Glutamatergic neuron (in vitro differentiated cells): Measurements from ENCODE around the gene ACP4. TPM values are rescaled to one million over a fixed set of nuclear protein-coding genes. Genes with fewer than 3 reads are reported as not detected.

Experiments
- DNase-seq: peaks from one replicate; pipeline ENCODE4 v3.0.0; 2022
- H3K27ac Mint-ChIP-seq: one replicate; pipeline ENCODE4 v1.8.0; 2020; ENCODE audit warnings: mild to moderate bottlenecking, mixed read lengths, inconsistent platforms; ENCODE audit not compliant: unreplicated experiment
- H3K27me3 Mint-ChIP-seq: one replicate; pipeline ENCODE4 v1.8.0; 2020; ENCODE audit warnings: mild to moderate bottlenecking, moderate library complexity, mixed read lengths, inconsistent platforms; ENCODE audit not compliant: unreplicated experiment
- H3K36me3 Mint-ChIP-seq: one replicate; pipeline ENCODE4 v1.8.0; 2020; ENCODE audit warnings: mild to moderate bottlenecking, mixed read lengths, inconsistent platforms; ENCODE audit not compliant: unreplicated experiment
- H3K4me1 Mint-ChIP-seq: one replicate; pipeline ENCODE4 v1.8.0; 2020; ENCODE audit warnings: mild to moderate bottlenecking, low read depth, mixed read lengths, inconsistent platforms; ENCODE audit not compliant: unreplicated experiment
- H3K4me3 Mint-ChIP-seq: one replicate; pipeline ENCODE4 v1.8.0; 2020; ENCODE audit warnings: mild to moderate bottlenecking, mixed read lengths, inconsistent platforms; ENCODE audit not compliant: unreplicated experiment
- H3K9me3 Mint-ChIP-seq: one replicate; pipeline ENCODE4 v1.8.0; 2020; ENCODE audit warnings: mild to moderate bottlenecking, moderate library complexity, mixed read lengths, inconsistent platforms; ENCODE audit not compliant: unreplicated experiment
- CTCF ChIP-seq: fragments of 200-600 bp; sonication (generic); IDR thresholded peaks from one replicate; pipeline ENCODE4 v1.5.0; 2021; ENCODE audit not compliant: partially characterized antibody, unreplicated experiment
- total RNA-seq: library from RNA; stranded (reverse); fragmentation: NEBNext Ultra II Directional; extraction: Animal tissue kit (Norgen Biotek cat#: 25700); gene quantifications from one replicate; pipeline ENCODE4 v1.2.1, GENCODE V29; 2021; ENCODE audit not compliant: unreplicated experiment

ACP4 gene
- total RNA-seq, 1 donor from 2014 or later: not detected

GRCh38 chr19:50794074-50794875 is 4.1 kb downstream of the ACP4 start:
- TF ChIP-seq CTCF: no peak
- H3K9me3 Mint-ChIP-seq: peaks cover 7% of the 10 kb centered on the region
- DNase-seq: no peak
- H3K36me3 Mint-ChIP-seq: peaks cover 7% of the 10 kb centered on the region
- H3K27ac Mint-ChIP-seq: no peak overlapping the region
- no peak overlapping the region for H3K4me3 Mint-ChIP-seq
- H3K4me1 Mint-ChIP-seq: no peaks in the 10 kb centered on the region
- H3K27me3 Mint-ChIP-seq: no peaks in the 10 kb centered on the region

DNA sequence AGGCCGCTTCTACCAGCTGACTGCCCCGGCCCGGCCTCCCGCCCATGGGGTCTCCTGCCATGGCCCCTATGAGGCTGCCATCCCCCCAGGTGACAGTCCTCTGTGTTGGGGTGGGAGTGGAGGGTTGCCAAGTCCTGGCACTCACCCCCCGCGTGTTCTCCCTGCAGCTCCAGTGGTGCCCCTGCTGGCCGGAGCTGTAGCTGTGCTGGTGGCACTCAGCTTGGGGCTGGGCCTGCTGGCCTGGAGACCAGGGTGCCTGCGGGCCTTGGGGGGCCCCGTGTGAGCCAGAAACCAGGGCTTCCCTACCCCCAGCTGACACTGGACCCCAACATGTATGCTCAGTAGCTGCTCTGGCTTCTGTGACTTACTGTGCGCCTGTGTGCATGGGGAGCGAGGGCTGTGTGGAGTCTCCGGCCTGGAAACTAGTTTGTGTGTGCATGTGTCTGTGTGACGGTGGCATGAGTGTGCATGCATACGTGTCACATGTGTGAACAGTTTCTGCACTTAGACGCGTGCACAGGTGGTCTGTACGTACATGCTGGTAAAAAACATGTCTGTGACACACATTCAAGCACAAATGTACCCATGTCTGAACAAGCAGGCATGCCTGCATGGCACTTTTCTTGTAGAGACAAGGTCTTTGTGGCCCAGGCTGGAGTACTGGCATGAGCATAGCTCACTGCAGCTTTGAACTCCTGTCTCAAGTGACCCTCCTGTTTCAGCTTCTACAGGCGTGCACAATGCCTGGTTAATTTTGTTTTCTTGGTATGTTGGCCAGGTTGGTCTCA is 4.9 kb downstream of the ACP4 start:
- no peak for TF ChIP-seq CTCF
- no peaks in the 10 kb centered on the region for H3K27me3 Mint-ChIP-seq
- H3K9me3 Mint-ChIP-seq: peaks cover 7% of the 10 kb centered on the region
- H3K27ac Mint-ChIP-seq: no peak overlapping the region
- no peak for DNase-seq
- H3K4me3 Mint-ChIP-seq: no peak overlapping the region
- peaks cover 7% of the 10 kb centered on the region for H3K36me3 Mint-ChIP-seq
- no peaks in the 10 kb centered on the region for H3K4me1 Mint-ChIP-seq

GRCh38 chr19:50795664-50796073 is 5.5 kb downstream of the ACP4 start:
- Mint-ChIP-seq H3K4me3 (no peak overlapping the region), H3K27me3 (no peaks in the 10 kb centered on the region), H3K9me3 (peaks cover 7% of the 10 kb centered on the region), H3K4me1 (no peaks in the 10 kb centered on the region), H3K27ac (no peak overlapping the region), H3K36me3 (peaks cover 7% of the 10 kb centered on the region)
- TF ChIP-seq CTCF: no peak
- DNase-seq: no peak

GRCh38 chr19:50796128-50796633 is 6.0 kb downstream of the ACP4 start:
- Mint-ChIP-seq H3K36me3 (peaks cover 2% of the 10 kb centered on the region), H3K4me3 (no peak overlapping the region), H3K4me1 (no peaks in the 10 kb centered on the region), H3K27ac (no peak overlapping the region), H3K27me3 (no peaks in the 10 kb centered on the region), H3K9me3 (peaks cover 3% of the 10 kb centered on the region)
- no peak for TF ChIP-seq CTCF
- DNase-seq: no peak
